Measurements from ENCODE around the gene CLEC4M.

DNA sequence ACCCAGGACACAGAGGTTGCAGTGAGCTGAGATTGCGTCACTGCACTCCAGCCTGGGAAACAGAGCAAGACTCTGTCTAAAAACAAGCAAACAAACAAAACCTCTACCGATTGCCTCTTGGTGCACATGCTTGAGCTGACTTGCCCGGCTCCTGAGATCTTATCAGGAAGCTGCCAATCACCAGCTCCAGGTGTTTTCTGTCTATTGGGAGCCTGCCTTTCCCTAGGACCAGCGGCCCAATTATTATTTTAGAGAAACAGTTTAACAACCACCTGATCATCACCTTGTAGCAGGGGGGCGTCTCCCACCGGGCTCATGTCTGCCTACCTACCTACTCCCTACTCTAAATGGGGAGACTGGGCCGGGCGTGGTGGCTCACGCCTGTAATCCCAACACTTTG, 10.8 kb downstream of the CLEC4M start:
- no peak for TF ChIP-seq CTCF (IDR thresholded peaks at IDR 0.05)
- no peak for TF ChIP-seq POLR2A (IDR thresholded peaks at IDR 0.05)

Measured in ovary (tissue), 3 donors.